Measurements from ENCODE around the gene FIS1.
"Not testable (repeated sequence)": the region's sequence is repeated elsewhere in the genome, so short reads cannot be mapped to it uniquely, and the experiment has no call there.

GRCh38 chr7:101289687-101290086, 44.8 kb upstream of the FIS1 start:
- TF ChIP-seq CTCF, POLR2AphosphoS5, POLR2A (IDR thresholded peaks at IDR 0.05): not testable (repeated sequence)
